Activated CD4-positive, alpha-beta T cell treated with anti-CD3 and anti-CD28 coated beads for 1 hour (primary cell): ENCODE data around the gene PCDHA10.
"Not testable (repeated sequence)": the region's sequence is repeated elsewhere in the genome, so short reads cannot be mapped to it uniquely, and the experiment has no call there.

Experiments
- DNase-seq: peaks from one replicate; pipeline ENCODE4 v3.0.0-alpha.2; 2020

The PCDHA10 gene

DNA sequence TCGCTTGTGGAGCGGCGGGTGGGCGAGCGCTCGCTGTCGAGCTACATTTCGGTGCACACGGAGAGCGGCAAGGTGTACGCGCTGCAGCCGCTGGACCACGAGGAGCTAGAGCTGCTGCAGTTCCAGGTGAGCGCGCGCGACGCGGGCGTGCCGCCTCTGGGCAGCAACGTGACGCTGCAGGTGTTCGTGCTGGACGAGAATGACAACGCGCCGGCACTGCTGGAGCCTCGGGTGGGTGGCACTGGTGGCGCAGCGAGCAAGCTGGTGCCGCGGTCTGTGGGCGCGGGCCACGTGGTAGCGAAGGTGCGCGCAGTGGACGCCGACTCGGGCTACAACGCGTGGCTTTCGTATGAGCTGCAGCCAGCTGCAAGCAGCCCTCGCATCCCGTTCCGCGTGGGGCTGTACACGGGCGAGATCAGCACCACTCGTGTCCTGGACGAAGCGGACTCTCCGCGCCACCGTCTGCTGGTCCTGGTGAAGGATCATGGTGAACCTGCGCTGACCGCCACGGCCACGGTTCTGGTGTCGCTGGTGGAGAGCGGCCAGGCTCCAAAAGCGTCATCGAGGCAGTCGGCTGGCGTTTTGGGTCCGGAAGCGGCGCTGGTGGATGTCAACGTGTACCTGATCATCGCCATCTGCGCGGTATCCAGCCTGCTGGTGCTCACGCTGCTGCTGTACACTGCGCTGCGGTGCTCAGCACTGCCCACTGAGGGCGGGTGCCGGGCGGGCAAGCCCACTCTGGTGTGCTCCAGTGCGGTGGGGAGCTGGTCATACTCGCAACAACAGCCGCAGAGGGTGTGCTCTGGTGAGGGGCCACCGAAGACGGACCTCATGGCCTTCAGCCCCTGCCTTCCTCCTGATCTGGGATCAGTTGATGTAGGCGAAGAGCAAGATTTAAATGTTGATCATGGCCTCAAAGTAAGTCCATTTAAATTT lies 12.6 kb upstream of the PCDHA10 start:
- DNase-seq = no peak

DNA sequence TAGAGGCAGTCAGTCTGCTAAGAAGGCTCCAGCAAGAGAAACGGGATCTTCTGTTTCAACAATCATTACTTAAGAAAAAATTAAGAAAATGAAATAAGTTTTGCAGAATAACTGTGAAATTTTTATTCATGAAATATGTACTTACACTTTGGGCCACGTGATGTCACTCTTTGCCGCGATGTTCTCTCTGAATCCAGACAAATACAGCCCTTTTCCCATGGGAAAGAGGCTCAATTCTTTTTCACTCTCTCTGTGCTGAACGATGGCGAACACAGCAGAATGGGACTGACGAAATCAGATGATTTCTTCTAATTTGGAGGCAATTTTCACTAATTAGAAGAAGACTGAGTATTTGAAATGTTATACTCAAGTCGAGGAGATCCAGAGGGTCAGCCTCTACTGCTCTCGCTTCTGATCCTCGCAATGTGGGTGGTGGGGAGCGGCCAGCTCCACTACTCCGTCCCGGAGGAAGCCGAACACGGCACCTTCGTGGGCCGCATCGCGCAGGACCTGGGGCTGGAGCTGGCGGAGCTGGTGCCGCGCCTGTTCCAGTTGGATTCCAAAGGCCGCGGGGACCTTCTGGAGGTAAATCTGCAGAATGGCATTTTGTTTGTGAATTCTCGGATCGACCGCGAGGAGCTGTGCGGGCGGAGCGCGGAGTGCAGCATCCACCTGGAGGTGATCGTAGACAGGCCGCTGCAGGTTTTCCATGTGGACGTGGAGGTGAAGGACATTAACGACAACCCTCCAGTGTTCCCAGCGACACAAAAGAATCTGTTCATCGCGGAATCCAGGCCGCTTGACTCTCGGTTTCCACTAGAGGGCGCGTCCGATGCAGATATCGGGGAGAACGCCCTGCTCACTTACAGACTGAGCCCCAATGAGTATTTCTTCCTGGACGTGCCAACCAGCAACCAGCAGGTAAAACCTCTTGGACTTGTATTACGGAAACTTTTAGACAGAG lies 7.3 kb upstream of the PCDHA10 start, which contains the start of gene PCDHA9:
Gene PCDHA9 (plus strand): TSS at position 244 of the 964 bp plus-strand sequence. CDS start 114 bp downstream, at position 358.
- not testable (repeated sequence) for DNase-seq

DNA sequence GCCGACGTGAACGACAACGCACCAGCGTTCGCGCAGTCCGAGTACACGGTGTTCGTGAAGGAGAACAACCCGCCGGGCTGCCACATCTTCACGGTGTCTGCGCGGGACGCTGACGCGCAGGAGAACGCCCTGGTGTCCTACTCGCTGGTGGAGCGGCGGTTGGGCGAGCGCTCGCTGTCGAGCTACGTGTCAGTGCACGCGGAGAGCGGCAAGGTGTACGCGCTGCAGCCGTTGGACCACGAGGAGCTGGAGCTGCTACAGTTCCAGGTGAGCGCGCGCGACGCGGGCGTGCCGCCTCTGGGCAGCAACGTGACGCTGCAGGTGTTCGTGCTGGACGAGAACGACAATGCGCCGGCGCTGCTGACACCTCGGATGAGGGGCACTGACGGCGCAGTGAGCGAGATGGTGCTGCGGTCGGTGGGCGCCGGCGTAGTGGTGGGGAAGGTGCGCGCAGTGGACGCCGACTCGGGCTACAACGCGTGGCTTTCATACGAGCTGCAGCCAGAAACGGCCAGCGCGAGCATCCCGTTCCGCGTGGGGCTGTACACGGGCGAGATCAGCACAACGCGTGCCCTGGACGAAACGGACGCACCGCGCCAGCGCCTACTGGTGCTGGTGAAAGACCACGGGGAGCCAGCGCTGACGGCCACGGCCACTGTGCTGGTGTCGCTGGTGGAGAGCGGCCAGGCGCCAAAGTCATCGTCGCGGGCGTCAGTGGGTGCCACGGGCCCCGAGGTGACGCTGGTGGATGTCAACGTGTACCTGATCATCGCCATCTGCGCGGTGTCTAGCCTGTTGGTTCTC lies 5.7 kb upstream of the PCDHA10 start:
- DNase-seq = not testable (repeated sequence)

DNA sequence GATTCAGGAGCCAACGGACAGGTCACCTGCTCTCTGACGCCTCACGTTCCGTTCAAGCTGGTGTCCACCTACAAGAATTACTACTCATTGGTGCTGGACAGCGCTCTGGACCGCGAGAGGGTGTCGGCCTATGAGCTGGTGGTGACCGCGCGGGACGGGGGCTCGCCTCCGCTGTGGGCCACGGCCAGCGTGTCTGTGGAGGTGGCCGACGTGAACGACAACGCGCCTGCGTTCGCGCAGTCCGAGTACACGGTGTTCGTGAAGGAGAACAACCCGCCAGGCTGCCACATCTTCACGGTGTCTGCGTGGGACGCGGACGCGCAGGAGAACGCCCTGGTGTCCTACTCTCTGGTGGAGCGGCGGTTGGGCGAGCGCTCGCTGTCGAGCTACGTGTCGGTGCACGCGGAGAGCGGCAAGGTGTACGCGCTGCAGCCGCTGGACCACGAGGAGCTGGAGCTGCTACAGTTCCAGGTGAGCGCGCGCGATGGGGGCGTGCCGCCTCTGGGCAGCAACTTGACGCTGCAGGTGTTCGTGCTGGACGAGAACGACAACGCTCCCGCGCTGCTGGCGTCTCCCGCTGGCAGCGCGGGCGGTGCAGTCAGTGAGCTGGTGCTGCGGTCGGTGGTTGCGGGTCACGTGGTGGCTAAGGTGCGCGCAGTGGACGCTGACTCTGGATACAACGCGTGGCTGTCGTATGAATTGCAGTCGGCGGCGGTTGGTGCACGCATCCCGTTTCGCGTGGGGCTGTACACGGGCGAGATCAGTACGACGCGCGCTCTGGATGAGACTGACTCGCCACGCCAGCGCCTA lies 1.7 kb downstream of the PCDHA10 start:
- no peak for DNase-seq

DNA sequence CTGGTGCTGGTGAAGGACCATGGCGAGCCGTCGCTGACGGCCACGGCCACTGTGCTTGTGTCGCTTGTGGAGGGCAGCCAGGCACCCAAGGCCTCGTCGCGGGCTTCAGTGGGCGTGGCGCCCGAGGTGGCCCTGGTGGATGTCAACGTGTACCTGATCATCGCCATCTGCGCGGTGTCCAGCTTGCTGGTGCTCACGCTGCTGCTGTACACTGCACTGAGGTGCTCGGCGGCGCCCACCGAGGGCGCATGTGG lies 2.2 kb downstream of the PCDHA10 start:
- DNase-seq = no peak

DNA sequence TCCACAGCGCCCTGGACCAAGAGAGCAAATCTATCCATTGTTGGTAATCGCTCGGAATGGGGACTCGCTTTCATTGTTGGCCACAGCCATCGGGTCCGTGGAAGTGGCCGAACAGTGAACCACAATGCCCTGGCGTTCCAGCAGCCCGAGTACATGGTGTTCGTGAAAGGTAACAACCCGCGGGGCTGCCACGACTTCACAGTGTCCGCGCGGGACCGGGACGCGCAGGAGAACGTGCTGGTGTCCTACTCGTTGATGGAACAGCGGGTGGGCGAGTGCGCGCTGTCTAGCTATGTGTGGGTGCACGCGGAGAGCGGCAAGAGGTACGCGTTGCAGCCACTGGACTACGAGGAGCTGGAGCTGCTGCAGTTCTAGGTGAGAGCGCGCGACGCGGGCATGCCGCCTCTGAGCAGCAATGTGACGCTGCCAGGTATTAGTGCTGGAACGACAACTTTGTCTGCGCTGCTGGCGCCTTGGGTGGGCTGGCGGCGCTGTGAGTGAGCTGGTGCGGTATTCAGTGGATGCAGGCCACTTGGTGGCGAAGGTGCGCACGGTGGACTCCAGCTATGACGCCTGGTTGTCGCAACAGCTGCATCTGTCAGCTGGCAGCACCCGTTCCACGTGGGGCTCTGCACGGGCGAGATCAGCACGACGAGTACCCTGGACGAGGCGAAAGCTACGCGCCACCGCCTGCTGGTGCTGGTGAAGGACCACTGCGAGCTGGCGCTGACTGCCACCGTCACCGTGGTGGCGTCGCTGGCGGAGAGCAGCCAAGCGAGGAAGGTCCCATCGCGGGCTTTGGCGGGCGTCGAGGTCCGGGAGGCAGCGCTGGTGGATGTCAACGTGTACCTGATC lies 7.0 kb downstream of the PCDHA10 start:
- DNase-seq = no peak

DNA sequence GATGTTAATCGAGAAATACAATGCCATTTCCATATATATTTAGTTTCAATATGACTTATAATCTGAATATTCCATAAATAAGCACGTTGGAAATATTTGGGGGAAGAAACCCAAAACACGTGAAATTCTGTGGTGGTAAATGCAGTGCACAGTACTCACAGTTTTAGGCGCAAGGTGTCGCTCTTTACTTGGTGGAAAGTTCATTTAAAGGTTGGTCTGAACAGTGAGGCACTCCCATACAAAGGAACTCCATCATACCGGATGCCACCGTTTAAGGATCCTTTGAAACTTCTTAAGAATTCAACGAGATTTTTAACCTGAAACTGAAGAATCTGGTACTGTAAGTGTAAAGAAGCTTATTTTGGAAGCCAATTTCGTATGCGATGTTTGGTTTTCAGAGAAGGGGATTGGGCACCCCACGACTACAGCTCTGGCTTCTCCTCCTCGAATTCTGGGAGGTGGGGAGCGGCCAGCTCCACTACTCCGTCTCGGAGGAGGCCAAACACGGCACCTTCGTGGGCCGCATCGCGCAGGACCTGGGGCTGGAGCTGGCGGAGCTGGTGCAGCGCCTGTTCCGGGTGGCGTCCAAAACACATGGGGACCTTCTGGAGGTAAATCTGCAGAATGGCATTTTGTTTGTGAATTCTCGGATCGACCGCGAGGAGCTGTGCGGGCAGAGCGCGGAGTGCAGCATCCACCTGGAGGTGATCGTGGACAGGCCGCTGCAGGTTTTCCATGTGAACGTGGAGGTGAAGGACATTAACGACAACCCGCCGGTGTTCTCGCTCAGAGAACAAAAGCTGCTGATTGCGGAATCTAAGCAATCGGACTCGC lies 13.2 kb downstream of the PCDHA10 start, which contains the start of gene PCDHA11:
Gene PCDHA11 (plus strand): TSS at position 237 of the 834 bp plus-strand sequence. CDS start 147 bp downstream, at position 384.
- no peak for DNase-seq

DNA sequence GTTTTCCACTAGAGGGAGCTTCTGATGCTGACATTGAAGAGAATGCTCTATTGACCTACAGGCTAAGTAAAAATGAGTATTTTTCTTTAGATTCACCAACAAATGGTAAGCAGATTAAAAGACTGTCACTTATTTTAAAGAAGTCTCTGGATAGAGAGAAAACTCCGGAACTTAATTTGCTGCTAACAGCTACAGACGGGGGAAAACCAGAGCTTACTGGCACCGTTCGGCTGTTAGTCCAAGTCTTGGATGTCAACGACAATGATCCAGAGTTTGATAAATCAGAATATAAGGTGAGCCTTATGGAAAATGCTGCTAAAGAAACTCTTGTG lies 13.8 kb downstream of the PCDHA10 start:
- DNase-seq = no peak

DNA sequence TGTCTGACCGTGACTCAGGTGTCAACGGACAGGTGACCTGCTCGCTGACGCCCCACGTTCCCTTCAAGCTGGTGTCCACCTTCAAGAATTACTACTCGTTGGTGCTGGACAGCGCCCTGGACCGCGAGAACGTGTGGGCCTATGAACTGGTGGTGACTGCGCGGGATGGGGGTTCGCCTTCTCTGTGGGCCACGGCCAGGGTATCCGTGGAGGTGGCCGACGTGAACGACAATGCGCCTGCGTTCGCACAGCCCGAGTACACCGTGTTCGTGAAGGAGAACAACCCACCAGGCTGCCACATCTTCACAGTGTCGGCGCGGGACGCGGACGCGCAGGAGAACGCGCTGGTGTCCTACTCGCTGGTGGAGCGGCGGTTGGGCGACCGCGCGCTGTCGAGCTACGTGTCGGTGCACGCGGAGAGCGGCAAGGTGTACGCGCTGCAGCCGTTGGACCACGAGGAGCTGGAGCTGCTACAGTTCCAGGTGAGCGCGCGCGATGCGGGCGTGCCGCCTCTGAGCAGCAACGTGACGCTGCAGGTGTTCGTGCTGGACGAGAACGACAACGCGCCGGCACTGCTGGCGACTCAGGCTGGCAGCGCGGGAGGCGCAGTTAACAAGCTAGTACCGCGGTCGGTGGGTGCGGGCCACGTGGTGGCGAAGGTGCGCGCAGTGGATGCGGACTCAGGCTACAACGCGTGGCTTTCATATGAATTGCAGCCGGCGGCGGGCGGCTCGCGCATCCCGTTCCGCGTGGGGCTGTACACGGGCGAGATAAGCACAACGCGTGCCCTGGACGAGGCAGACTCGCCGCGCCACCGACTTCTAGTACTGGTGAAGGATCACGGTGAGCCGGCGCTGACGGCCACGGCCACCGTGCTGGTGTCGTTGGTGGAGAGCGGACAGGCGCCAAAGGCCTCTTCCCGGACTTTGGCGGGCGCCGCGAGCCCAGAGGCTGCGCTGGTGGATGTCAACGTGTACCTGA lies 14.8 kb downstream of the PCDHA10 start:
- no peak for DNase-seq

DNA sequence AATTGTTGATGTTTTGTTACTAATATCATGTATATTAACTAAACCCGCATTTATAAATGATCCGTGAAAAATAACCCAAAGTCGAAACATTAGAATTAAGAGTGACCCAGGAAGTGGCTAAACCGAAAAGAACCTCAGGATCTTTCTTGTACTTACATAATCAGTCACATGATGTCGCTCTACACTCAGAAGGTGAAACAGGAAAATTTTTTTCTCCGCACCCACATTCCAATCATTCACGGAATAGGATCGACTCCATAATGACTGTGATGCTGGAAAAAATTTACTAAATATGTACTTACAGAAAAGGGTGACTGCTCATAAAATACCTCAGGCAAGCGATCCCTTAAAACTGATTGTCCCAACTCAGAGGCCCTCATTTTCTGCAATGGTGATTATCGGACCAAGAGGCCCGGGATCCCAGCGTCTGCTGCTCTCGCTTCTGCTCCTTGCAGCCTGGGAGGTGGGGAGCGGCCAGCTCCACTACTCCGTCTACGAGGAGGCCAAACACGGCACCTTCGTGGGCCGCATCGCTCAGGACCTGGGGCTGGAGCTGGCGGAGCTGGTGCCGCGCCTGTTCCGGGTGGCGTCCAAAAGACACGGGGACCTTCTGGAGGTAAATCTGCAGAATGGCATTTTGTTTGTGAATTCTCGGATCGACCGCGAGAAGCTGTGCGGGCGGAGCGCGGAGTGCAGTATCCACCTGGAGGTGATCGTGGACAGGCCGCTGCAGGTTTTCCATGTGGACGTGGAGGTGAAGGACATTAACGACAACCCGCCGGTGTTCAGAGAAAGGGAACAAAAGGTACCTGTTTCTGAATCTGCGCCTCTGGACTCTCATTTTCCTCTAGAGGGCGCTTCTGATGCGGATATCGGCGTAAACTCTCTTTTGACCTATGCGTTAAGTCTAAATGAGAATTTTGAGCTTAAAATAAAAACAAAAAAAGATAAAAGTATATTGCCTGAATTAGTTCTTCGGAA lies 19.7 kb downstream of the PCDHA10 start, which contains the start of gene PCDHA12:
Gene PCDHA12 (plus strand): TSS at position 224 of the 981 bp plus-strand sequence. CDS start 165 bp downstream, at position 389.
- DNase-seq = no peak

DNA sequence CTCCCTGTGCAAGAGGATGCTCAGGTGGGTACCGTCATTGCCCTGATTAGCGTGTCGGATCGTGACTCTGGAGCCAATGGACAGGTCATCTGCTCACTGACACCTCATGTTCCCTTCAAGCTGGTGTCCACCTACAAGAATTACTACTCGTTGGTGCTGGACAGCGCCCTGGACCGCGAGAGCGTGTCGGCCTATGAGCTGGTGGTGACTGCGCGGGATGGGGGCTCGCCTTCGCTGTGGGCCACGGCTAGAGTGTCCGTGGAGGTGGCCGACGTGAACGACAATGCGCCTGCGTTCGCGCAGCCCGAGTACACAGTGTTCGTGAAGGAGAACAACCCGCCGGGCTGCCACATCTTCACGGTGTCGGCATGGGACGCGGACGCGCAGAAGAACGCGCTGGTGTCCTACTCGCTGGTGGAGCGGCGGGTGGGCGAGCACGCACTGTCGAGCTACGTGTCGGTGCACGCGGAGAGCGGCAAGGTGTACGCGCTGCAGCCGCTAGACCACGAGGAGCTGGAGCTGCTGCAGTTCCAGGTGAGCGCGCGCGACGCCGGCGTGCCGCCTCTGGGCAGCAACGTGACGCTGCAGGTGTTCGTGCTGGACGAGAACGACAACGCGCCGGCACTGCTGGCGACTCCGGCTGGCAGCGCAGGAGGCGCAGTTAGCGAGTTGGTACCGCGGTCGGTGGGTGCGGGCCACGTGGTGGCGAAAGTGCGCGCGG lies 21.0 kb downstream of the PCDHA10 start:
- DNase-seq = not testable (repeated sequence)

DNA sequence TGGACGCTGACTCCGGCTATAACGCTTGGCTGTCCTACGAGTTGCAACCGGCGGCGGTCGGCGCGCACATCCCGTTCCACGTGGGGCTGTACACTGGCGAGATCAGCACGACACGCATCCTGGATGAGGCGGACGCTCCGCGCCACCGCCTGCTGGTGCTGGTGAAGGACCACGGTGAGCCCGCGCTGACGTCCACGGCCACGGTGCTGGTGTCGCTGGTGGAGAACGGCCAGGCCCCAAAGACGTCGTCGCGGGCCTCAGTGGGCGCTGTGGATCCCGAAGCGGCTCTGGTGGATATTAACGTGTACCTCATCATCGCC lies 21.5 kb downstream of the PCDHA10 start:
- no peak for DNase-seq

DNA sequence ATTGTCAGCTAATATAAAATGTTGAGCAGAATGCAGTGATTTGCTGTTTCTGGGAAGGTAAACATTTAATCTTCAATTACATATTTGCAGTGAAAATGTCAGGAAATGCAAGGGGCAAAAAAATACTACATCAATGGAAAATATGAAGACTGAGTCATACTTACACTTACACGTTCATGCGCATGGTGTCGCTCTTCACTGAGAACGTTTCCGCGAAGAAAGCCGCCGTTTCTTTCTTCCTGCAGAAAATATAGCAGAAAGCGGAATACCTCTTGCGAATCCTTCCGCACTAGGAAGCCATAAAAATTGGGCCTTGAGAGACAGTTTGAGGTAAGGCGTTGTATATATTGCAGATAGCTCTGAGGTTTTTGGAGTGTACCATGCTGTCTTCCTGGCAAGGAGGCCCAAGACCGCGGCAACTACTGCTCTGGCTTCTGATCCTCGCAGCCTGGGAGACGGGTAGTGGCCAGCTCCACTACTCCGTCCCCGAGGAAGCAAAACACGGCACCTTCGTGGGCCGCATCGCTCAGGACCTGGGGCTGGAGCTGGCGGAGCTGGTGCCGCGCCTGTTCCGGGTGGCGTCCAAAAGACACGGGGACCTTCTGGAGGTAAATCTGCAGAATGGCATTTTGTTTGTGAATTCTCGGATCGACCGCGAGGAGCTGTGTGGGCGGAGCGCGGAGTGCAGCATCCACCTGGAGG lies 26.3 kb downstream of the PCDHA10 start, which contains the start of gene PCDHA13:
Gene PCDHA13 (plus strand): TSS at position 236 of the 702 bp plus-strand sequence. CDS start 145 bp downstream, at position 381.
- DNase-seq = no peak

DNA sequence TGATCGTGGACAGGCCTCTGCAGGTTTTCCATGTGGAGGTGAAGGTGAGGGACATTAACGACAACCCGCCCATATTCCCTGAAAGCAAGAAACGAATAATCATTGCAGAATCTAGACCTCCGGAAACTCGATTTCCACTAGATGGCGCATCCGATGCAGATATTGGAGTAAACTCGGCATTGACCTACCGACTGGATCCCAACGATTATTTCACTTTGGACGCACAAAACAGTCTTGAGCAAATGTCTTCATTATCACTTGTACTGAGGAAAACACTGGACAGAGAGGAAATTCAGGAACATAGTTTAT lies 26.8 kb downstream of the PCDHA10 start:
- DNase-seq = no peak

DNA sequence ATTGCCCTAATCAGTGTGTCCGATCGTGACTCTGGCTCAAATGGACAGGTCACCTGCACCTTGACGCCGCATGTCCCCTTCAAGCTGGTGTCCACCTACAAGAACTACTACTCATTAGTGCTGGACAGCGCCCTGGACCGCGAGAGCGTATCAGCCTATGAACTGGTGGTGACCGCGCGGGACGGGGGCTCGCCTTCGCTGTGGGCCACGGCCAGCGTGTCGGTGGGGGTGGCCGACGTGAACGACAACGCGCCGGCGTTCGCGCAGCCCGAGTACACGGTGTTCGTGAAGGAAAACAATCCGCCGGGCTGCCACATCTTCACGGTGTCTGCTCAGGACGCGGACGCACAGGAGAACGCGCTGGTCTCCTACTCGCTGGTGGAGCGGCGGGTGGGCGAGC lies 27.7 kb downstream of the PCDHA10 start:
- DNase-seq = no peak
